Measurements from ENCODE around the gene AFAP1L2.

AFAP1L2 gene

GRCh38 chr10:114387784-114388183 lies 16.5 kb downstream of the AFAP1L2 start:
- DNase-seq (ENCODE audit: low spot score) = no peak

- DNase-seq (ENCODE audit: low spot score) = no peak
Measured at GRCh38 chr10:114386452-114386851, 17.9 kb downstream of the AFAP1L2 start.

GRCh38 chr10:114385557-114385956 lies 18.7 kb downstream of the AFAP1L2 start:
- DNase-seq (ENCODE audit: low spot score) = no peak

- DNase-seq (ENCODE audit: low spot score) = no peak
Measured at GRCh38 chr10:114384601-114385000, 19.7 kb downstream of the AFAP1L2 start.

- no peak for DNase-seq (ENCODE audit: low spot score)
Measured at GRCh38 chr10:114384181-114384580, 20.1 kb downstream of the AFAP1L2 start.

- no peak for DNase-seq (ENCODE audit: low spot score)
Measured at GRCh38 chr10:114380797-114381196, 23.5 kb downstream of the AFAP1L2 start.

GRCh38 chr10:114380060-114380459 lies 24.2 kb downstream of the AFAP1L2 start:
- no peak for DNase-seq (ENCODE audit: low spot score)

- DNase-seq (ENCODE audit: low spot score) = no peak
Measured at GRCh38 chr10:114379631-114380041, 24.7 kb downstream of the AFAP1L2 start.

GRCh38 chr10:114376523-114376922 lies 27.8 kb downstream of the AFAP1L2 start:
- DNase-seq (ENCODE audit: low spot score) = no peak

- DNase-seq (ENCODE audit: low spot score) = no peak
Measured at GRCh38 chr10:114375047-114375446, 29.3 kb downstream of the AFAP1L2 start.

GRCh38 chr10:114374053-114374791 lies 30.1 kb downstream of the AFAP1L2 start:
- DNase-seq (ENCODE audit: low spot score) = no peak

- no peak for DNase-seq (ENCODE audit: low spot score)
Measured at GRCh38 chr10:114373631-114374030, 30.7 kb downstream of the AFAP1L2 start.

- DNase-seq (ENCODE audit: low spot score) = no peak
Measured at GRCh38 chr10:114372995-114373394, 31.3 kb downstream of the AFAP1L2 start.

- no peak for DNase-seq (ENCODE audit: low spot score)
Measured at GRCh38 chr10:114372179-114372578, 32.1 kb downstream of the AFAP1L2 start.

GRCh38 chr10:114370966-114371365 lies 33.3 kb downstream of the AFAP1L2 start:
- no peak for DNase-seq (ENCODE audit: low spot score)

- DNase-seq (ENCODE audit: low spot score) = no peak
Measured at GRCh38 chr10:114370199-114370598, 34.1 kb downstream of the AFAP1L2 start.

GRCh38 chr10:114368057-114368391 lies 36.3 kb downstream of the AFAP1L2 start:
- DNase-seq (ENCODE audit: low spot score) = no peak

GRCh38 chr10:114367351-114368056 lies 36.8 kb downstream of the AFAP1L2 start:
- DNase-seq (ENCODE audit: low spot score) = no peak

GRCh38 chr10:114364726-114365125 lies 39.6 kb downstream of the AFAP1L2 start:
- no peak for DNase-seq (ENCODE audit: low spot score)

- no peak for DNase-seq (ENCODE audit: low spot score)
Measured at GRCh38 chr10:114363745-114364454, 40.4 kb downstream of the AFAP1L2 start.

- no peak for DNase-seq (ENCODE audit: low spot score)
Measured at GRCh38 chr10:114362826-114363355, 41.4 kb downstream of the AFAP1L2 start.

- no peak for DNase-seq (ENCODE audit: low spot score)
Measured at GRCh38 chr10:114359953-114360345, 44.4 kb downstream of the AFAP1L2 start.
